GM12873 (cell line): ENCODE measurements around the gene RHNO1.

Experiments
- CTCF ChIP-seq: IDR thresholded peaks from 2 replicates; pipeline ENCODE4 v1.5.1; 2012; ENCODE audit warnings: low read depth, mild to moderate bottlenecking, moderate library complexity, low read length, control low read depth; ENCODE audit not compliant: insufficient read depth; ENCODE audit errors: missing control alignments

The RHNO1 gene

GRCh38 chr12:2858944-2859421 lies 18.0 kb upstream of the RHNO1 start:
- TF ChIP-seq CTCF = no peak

- no peak for TF ChIP-seq CTCF
Observed at GRCh38 chr12:2860170-2860569, 16.9 kb upstream of the RHNO1 start.

GRCh38 chr12:2862876-2863275 lies 14.1 kb upstream of the RHNO1 start:
- TF ChIP-seq CTCF = no peak

GRCh38 chr12:2864198-2864597 lies 12.8 kb upstream of the RHNO1 start:
- TF ChIP-seq CTCF = no peak

GRCh38 chr12:2876431-2877046 lies 484 bp upstream of the RHNO1 start:
- peak; percentile 15 for TF ChIP-seq CTCF

- TF ChIP-seq CTCF = no peak
Observed at GRCh38 chr12:2877953-2878732, 1.1 kb downstream of the RHNO1 start.

GRCh38 chr12:2879853-2880252 lies 2.8 kb downstream of the RHNO1 start:
- TF ChIP-seq CTCF = no peak
